K562 (cell line): ENCODE data around the gene NPAS2. TPM values are rescaled to one million over a fixed set of nuclear protein-coding genes. Genes with fewer than 3 reads are reported as not detected.

ENCODE experiments used
- ATAC-seq: fragments of 200-7000 bp; cut with Tn5 transposase; 3 replicates; pipeline ENCODE4 v1.9.1; 2020; ENCODE audit warnings: moderate library complexity
- BruUV-seq: library from RNA; stranded (reverse); fragments of 400-500 nt; replicated peaks from 2 replicates; lab custom pipeline; 2021; lab: Mats Ljungman, UMichigan
- CTCF ChIA-PET: fragments of 300-600 bp; formaldehyde crosslinking; extraction: SDS; loops from one replicate; lab custom pipeline; 2021; ENCODE audit warnings: low intra/inter-chr PET ratio; lab: Yijun Ruan, JAX
- POLR2A ChIA-PET: fragments of 300-600, 350-650 bp; sonication (Branson Sonifier 250); formaldehyde crosslinking; extraction: SDS; loops from one replicate; lab custom pipeline; 2021; ENCODE audit warnings: antibody characterized with exemption, inconsistent platforms; lab: Yijun Ruan, JAX
- DNase-seq, 4 experiments: peaks; one replicate each; pipeline versions ENCODE4 v3.0.0 to v3.0.0-alpha.2; 2011 to 2018; ENCODE audit warnings: low spot score in 3 of 4, mixed read lengths in 3 of 4; ENCODE audit errors: extremely low read depth in 1 of 4
- FAIRE-seq: peaks from 2 replicates; lab custom pipeline; 2011; peaks lifted over from hg19 to GRCh38; lab: Jason Lieb, UNC
- H2AFZ ChIP-seq: 2 replicates; pipeline ENCODE4 v1.6.0; 2011; ENCODE audit warnings: low read depth, low read length, control low read depth, inconsistent platforms
- H3K27ac ChIP-seq: fragments of 200-600 bp; 3 replicates; pipeline ENCODE4 v1.8.0; 2011; ENCODE audit warnings: low read depth, mild to moderate bottlenecking, control low read depth, inconsistent platforms, low read length, moderate library complexity, mixed read lengths; ENCODE audit errors: extremely low read depth
- H3K27me3 ChIP-seq, 2 experiments: fragments of 300-600 bp in 1 of 2; 2 replicates in 1 of 2; 3 replicates in 1 of 2; pipeline versions ENCODE4 v1.6.0 to v1.8.0; 2011; ENCODE audit warnings: inconsistent platforms in 2 of 2, low read length in 2 of 2, mild to moderate bottlenecking in 1 of 2, mixed read lengths in 1 of 2, moderate library complexity in 1 of 2; ENCODE audit not compliant: control insufficient read depth in 2 of 2, insufficient read depth in 2 of 2
- H3K36me3 ChIP-seq: fragments of 300-600 bp; 3 replicates; pipeline ENCODE4 v1.8.0; 2011; ENCODE audit warnings: mild to moderate bottlenecking, low read length, inconsistent platforms; ENCODE audit not compliant: control insufficient read depth, insufficient read depth
- H3K4me1 ChIP-seq, 2 experiments: fragments of 200-600 bp in 1 of 2; replicated peaks in 1 of 2; 2 replicates in 1 of 2; 3 replicates in 1 of 2; pipeline versions ENCODE4 v1.5.1 to v1.8.0; 2011; ENCODE audit warnings: inconsistent platforms in 2 of 2, low read length in 2 of 2, mild to moderate bottlenecking in 1 of 2, mixed read lengths in 1 of 2, moderate library complexity in 1 of 2; ENCODE audit not compliant: control insufficient read depth in 2 of 2, insufficient read depth in 2 of 2
- H3K4me2 ChIP-seq: 2 replicates; pipeline ENCODE4 v1.6.1; 2011; ENCODE audit warnings: low read length, control low read depth, inconsistent platforms, mixed read lengths; ENCODE audit not compliant: insufficient read depth
- H3K4me3 ChIP-seq: fragments of 200-600 bp; sonication (generic), shearing (Covaris generic); 2 replicates; pipeline ENCODE4 v1.5.1; 2016; ENCODE audit warnings: control low read depth, inconsistent platforms
- H3K79me2 ChIP-seq: fragments of 200-600 bp; 3 replicates; pipeline ENCODE4 v1.8.0; 2011; ENCODE audit warnings: low read length, inconsistent platforms; ENCODE audit not compliant: control insufficient read depth, insufficient read depth
- H3K9ac ChIP-seq, 2 experiments: 2 replicates each; pipeline versions ENCODE4 v1.6.0 to v1.6.1; 2011; ENCODE audit warnings: low read depth in 2 of 2, low read length in 2 of 2, control low read depth in 1 of 2, inconsistent platforms in 1 of 2, mild to moderate bottlenecking in 1 of 2, mixed read lengths in 1 of 2; ENCODE audit not compliant: insufficient read depth in 1 of 2
- H3K9me1 ChIP-seq: one replicate; pipeline ENCODE4 v1.6.0; 2011; ENCODE audit warnings: inconsistent platforms, mild to moderate bottlenecking, low read length, moderate library complexity; ENCODE audit not compliant: control insufficient read depth, insufficient read depth
- H3K9me3 ChIP-seq: replicated peaks from 2 replicates; pipeline ENCODE4 v1.5.1; 2011; ENCODE audit warnings: low read depth, low read length, inconsistent platforms; ENCODE audit not compliant: control insufficient read depth, insufficient read depth
- H4K20me1 ChIP-seq: replicated peaks from 2 replicates; pipeline ENCODE4 v1.6.1; 2011; ENCODE audit warnings: low read length, inconsistent platforms, mixed read lengths; ENCODE audit not compliant: control insufficient read depth, insufficient read depth
- E2F3 ChIP-seq: fragments of 250-450 bp; sonication (Bioruptor Pico); IDR thresholded peaks from 2 replicates; pipeline ENCODE4 v1.4.0; 2020; ENCODE audit warnings: mild to moderate bottlenecking
- ESRRB ChIP-seq: fragments of 250-450 bp; sonication (Bioruptor Pico); IDR thresholded peaks from 2 replicates; pipeline ENCODE4 v1.5.0; 2020; ENCODE audit warnings: mild to moderate bottlenecking, moderate library complexity, borderline replicate concordance
- FOXJ2 ChIP-seq: fragments of 200-800 bp; sonication (Bioruptor generic); IDR thresholded peaks from 2 replicates; pipeline ENCODE4 v1.6.1; 2016; ENCODE audit warnings: missing genetic modification characterization, missing compliant biosample characterization
- PTRF ChIP-seq: fragments of 450-650 bp; IDR thresholded peaks from 2 replicates; pipeline ENCODE4 v1.6.1; 2016; ENCODE audit warnings: mild to moderate bottlenecking, missing genetic modification characterization, missing compliant biosample characterization
- SRSF7 ChIP-seq: fragments of 200-400 bp; formaldehyde crosslinking; optimal IDR thresholded peaks from 2 replicates; pipeline ENCODE3; 2017; ENCODE audit warnings: mild to moderate bottlenecking, low read depth, low read length
- SUPT5H ChIP-seq: fragments of 450-650 bp; IDR thresholded peaks from 2 replicates; pipeline ENCODE4 v1.6.1; 2016
- XRCC4 ChIP-seq: IDR thresholded peaks from one replicate; pipeline ENCODE4 v1.6.1; 2011; ENCODE audit not compliant: insufficient read depth, insufficient read length; ENCODE audit errors: extremely low read depth
- ZEB2 ChIP-seq: fragments of 450-650 bp; IDR thresholded peaks from 2 replicates; pipeline ENCODE4 v1.6.1; 2016
- ZFP1 ChIP-seq: fragments of 450-650 bp; formaldehyde crosslinking; IDR thresholded peaks from 2 replicates; pipeline ENCODE4 v1.4.0; 2020; ENCODE audit warnings: mild to moderate bottlenecking, mixed read lengths
- ZKSCAN1 ChIP-seq: fragments of 150-350 bp; IDR thresholded peaks from 2 replicates; pipeline ENCODE4 v1.6.1; 2016; ENCODE audit warnings: low read depth, low read length
- ZNF124 ChIP-seq: sonication (generic); formaldehyde crosslinking; IDR thresholded peaks from 2 replicates; pipeline ENCODE4 v1.8.1; 2022; ENCODE audit warnings: missing genetic modification reagents
- ZNF75A ChIP-seq: fragments of 450-650 bp; formaldehyde crosslinking; IDR thresholded peaks from 2 replicates; pipeline ENCODE4 v1.4.0; 2020; ENCODE audit warnings: mild to moderate bottlenecking
- ZNF76 ChIP-seq: fragments of 250-450 bp; sonication (Bioruptor Pico); IDR thresholded peaks from 2 replicates; pipeline ENCODE4 v1.4.0; 2020; ENCODE audit warnings: mild to moderate bottlenecking, moderate library complexity, borderline replicate concordance
- WGBS: fragments of 100-300 bp; shearing (Covaris generic); methylation state at CpG from one replicate; pipeline ENCODE4 v1.1.6; 2016; ENCODE audit warnings: low coverage, mixed read lengths; ENCODE audit not compliant: insufficient coverage; ENCODE audit errors: missing lambda C conversion rate; 5-methylcytosine and 5-hydroxymethylcytosine counted together
- in situ Hi-C: fragments of 300-500 bp; cut with MboI; formaldehyde crosslinking; loops from 4 replicates; pipeline ENCODE4 v1.15.0; 2018; ENCODE audit warnings: inconsistent platforms, mixed read lengths
- intact Hi-C: fragments of 100-400 bp; cut with micrococcal nuclease; formaldehyde crosslinking; loops from 2 replicates; pipeline ENCODE4 v1.14.2; 2022
- polyA plus RNA-seq, 8 experiments: library from polyadenylated mRNA; depleted of rRNA in 4 of 8; stranded (reverse) in 5 of 8; unstranded in 3 of 8; fragments of >200 nt; fragmentation: Nextera tagmentation in 2 of 8; fragmentation: Illumina TruSeq in 1 of 8; extraction: Ambion mirVana in 2 of 8; extraction: Trizol in 1 of 8; gene quantifications; 2 replicates each; pipeline versions ENCODE4 v1.2.1 to v1.2.3, GENCODE V29; 2011 to 2014; ENCODE audit warnings: inconsistent platforms in 1 of 8, missing spikeins in 1 of 8
- total RNA-seq, 7 experiments: library from RNA; depleted of rRNA in 6 of 7; stranded (reverse); fragments of >200 nt in 6 of 7; fragmentation: Illumina TruSeq in 2 of 7; extraction: Trizol in 2 of 7; gene quantifications; 2 replicates each; pipeline versions ENCODE4 v1.2.1 to v1.2.3, GENCODE V29; 2011 to 2021; ENCODE audit warnings: low replicate concordance in 1 of 7
- TF ChIP-seq, protein P1 (sequence below): fragments of 250-450 bp; sonication (Bioruptor Pico); IDR thresholded peaks from 2 replicates; pipeline ENCODE4 v1.5.0; 2021
- TF ChIP-seq, protein P2 (sequence below): IDR thresholded peaks from 2 replicates; pipeline ENCODE4 v1.6.1; 2011; ENCODE audit not compliant: insufficient read length; ENCODE audit errors: extremely low read depth
- TF ChIP-seq, protein P3 (sequence below): fragments of 450-650 bp; IDR thresholded peaks from 2 replicates; pipeline ENCODE4 v1.6.1; 2016; ENCODE audit warnings: mild to moderate bottlenecking

NPAS2 gene
- total and polyA plus RNA-seq, 9 of the 15 experiments (the other 6 are each of a cell fraction or from before 2014, with no cell fraction given) = 0.06 to 0.29 (median 0.07) TPM; not detected in 5

DNA sequence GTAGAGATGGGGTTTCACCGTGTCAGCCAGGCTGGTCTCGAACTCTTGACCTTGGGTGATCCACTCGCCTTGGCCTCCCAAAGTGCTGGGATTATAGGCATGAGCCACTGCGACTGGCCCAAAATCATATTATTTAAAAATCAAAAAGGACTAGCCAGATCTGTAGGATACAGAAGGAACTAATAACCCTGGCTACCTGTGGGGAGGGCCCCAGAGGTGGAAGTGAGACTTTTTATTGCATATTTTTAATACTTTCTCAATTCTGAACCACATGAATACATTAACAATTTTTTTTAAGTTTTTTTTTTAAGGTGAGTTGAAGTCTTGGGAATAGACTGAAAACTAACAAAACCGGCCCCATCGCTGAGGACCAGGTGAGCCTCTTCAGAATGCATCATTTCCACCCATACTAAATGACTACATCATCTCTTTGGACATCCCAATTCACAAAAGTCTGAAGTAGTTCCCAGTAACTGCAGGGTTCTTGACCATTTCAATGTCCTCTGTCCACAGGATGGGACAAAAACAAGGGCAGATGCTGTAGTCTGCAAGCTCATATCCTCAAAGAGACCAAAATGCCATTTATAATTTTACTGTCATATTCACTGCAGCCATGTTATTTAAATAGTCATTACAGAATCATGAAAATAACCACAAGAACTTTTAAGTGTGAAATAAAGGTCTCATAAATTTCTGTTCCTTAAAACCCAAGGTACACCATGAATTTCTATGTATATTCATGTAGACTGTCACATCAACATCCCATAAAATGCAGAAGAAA lies 203.6 kb downstream of the NPAS2 start:
- Histone ChIP-seq H3K79me2 (no peaks in the 10 kb centered on the region), H3K36me3 (peaks cover 14% of the 10 kb centered on the region; the same call in 2 of the 3 replicates), H3K9me3 (no peaks in the 10 kb centered on the region), H3K9ac (no peak overlapping the region), H3K4me1 (no peaks in the 10 kb centered on the region; a peak in 1 of 5 replicates), H4K20me1 (no peaks in the 10 kb centered on the region)
- no peak for DNase-seq
- CTCF ChIA-PET = no interaction called here
- no peak for FAIRE-seq
- BruUV-seq = no TSS peak
- intact Hi-C loops = no loop called here
- TF ChIP-seq ZNF76 = no peak
- TF ChIP-seq ZNF124 = no peak
- TF ChIP-seq ZEB2 = no peak
- TF ChIP-seq, protein P1, sequence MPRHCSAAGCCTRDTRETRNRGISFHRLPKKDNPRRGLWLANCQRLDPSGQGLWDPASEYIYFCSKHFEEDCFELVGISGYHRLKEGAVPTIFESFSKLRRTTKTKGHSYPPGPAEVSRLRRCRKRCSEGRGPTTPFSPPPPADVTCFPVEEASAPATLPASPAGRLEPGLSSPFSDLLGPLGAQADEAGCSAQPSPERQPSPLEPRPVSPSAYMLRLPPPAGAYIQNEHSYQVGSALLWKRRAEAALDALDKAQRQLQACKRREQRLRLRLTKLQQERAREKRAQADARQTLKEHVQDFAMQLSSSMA = no peak
- TF ChIP-seq XRCC4 = no peak
- no peak for TF ChIP-seq SUPT5H
- no peak for TF ChIP-seq SRSF7
- TF ChIP-seq ESRRB (CRISPR knock-in tag) = no peak
- TF ChIP-seq, protein P2, sequence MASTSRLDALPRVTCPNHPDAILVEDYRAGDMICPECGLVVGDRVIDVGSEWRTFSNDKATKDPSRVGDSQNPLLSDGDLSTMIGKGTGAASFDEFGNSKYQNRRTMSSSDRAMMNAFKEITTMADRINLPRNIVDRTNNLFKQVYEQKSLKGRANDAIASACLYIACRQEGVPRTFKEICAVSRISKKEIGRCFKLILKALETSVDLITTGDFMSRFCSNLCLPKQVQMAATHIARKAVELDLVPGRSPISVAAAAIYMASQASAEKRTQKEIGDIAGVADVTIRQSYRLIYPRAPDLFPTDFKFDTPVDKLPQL = no peak
- TF ChIP-seq, protein P3, sequence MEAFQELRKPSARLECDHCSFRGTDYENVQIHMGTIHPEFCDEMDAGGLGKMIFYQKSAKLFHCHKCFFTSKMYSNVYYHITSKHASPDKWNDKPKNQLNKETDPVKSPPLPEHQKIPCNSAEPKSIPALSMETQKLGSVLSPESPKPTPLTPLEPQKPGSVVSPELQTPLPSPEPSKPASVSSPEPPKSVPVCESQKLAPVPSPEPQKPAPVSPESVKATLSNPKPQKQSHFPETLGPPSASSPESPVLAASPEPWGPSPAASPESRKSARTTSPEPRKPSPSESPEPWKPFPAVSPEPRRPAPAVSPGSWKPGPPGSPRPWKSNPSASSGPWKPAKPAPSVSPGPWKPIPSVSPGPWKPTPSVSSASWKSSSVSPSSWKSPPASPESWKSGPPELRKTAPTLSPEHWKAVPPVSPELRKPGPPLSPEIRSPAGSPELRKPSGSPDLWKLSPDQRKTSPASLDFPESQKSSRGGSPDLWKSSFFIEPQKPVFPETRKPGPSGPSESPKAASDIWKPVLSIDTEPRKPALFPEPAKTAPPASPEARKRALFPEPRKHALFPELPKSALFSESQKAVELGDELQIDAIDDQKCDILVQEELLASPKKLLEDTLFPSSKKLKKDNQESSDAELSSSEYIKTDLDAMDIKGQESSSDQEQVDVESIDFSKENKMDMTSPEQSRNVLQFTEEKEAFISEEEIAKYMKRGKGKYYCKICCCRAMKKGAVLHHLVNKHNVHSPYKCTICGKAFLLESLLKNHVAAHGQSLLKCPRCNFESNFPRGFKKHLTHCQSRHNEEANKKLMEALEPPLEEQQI = no peak
- no peak for TF ChIP-seq PTRF (tag)
- TF ChIP-seq FOXJ2 (tag) = no peak
- no peak for TF ChIP-seq ZFP1 (CRISPR knock-in tag)
- no peak for TF ChIP-seq ZNF75A (CRISPR knock-in tag)
- TF ChIP-seq E2F3 = no peak
- no peak for TF ChIP-seq ZKSCAN1
- TF ChIP-seq, all 486 proteins: peak for 0
- POLR2A ChIA-PET = interaction anchor here (2.4 kb wide), 1 partner anchor 7 kb away, joined by 8 read pairs; no protein-coding TSS in a partner anchor
- WGBS = 93% methylated on average over 6 of the region's 6 CpGs
- Histone ChIP-seq H3K4me2 (no peak overlapping the region), H3K27ac (no peak overlapping the region), H3K4me3 (no peak overlapping the region), H3K27me3 (no peaks in the 10 kb centered on the region), H2AFZ (no peak overlapping the region), H3K9me1 (no peaks in the 10 kb centered on the region)
- in situ Hi-C loops = no loop called here
- no peak for ATAC-seq
